GM12872 (cell line): Measurements from ENCODE around the gene SLX4IP.
A peak's percentile ranks its signal among the peaks of the same experiment; 100 is the strongest.

ENCODE experiments used
- TF ChIP-seq, protein P1 (sequence below): IDR thresholded peaks from 3 replicates; pipeline ENCODE4 v1.5.1; 2011; ENCODE audit warnings: low read depth, mild to moderate bottlenecking, low read length, moderate library complexity; ENCODE audit not compliant: insufficient read depth

SLX4IP gene

DNA sequence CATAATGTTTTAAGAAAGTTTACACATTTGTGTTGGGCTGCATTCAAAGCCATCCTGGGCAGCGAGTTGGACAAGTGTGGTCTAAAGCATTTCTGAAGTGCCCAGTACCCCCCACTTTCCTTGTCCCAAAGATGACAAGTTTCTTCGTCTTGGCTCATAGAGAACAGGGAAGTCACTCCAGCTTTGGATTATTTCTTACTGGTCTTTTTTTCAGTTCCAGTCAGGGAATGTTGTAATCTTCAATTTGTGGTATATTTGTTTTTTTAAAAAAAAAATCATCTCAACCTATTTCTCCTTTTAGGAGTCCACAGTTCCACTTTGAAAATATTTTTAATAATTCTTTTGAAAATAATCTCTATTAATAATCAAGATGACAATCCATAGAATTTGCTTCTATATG is 34.0 kb downstream of the SLX4IP start:
- TF ChIP-seq, protein P1, sequence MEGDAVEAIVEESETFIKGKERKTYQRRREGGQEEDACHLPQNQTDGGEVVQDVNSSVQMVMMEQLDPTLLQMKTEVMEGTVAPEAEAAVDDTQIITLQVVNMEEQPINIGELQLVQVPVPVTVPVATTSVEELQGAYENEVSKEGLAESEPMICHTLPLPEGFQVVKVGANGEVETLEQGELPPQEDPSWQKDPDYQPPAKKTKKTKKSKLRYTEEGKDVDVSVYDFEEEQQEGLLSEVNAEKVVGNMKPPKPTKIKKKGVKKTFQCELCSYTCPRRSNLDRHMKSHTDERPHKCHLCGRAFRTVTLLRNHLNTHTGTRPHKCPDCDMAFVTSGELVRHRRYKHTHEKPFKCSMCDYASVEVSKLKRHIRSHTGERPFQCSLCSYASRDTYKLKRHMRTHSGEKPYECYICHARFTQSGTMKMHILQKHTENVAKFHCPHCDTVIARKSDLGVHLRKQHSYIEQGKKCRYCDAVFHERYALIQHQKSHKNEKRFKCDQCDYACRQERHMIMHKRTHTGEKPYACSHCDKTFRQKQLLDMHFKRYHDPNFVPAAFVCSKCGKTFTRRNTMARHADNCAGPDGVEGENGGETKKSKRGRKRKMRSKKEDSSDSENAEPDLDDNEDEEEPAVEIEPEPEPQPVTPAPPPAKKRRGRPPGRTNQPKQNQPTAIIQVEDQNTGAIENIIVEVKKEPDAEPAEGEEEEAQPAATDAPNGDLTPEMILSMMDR = no peak

DNA sequence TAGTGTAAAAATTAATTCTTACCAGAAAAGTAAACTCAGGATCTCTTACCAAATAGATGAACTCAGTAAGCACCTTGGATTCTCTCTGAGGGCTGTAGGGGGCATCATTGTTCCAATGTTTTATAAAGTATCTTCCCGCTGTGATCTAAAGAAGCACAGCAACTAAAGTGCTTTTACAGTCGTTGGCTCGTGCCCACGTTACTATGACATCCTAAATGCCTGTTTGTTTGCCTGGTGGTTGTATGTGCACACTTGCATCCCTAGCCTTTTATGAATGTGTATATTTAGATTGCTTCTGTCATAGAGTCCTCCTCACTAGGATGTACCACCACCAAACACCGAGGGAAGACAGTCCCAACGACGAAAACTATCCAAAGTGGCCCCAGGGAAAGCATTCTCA is 34.5 kb downstream of the SLX4IP start:
- TF ChIP-seq, protein P1 = peak; percentile 44; the same call in 2 of the 3 replicates

GRCh38 chr20:10470276-10470675 is 35.2 kb downstream of the SLX4IP start:
- TF ChIP-seq, protein P1 = no peak

- TF ChIP-seq, protein P1 = no peak
Observed at GRCh38 chr20:10472871-10473270, 37.8 kb downstream of the SLX4IP start.

DNA sequence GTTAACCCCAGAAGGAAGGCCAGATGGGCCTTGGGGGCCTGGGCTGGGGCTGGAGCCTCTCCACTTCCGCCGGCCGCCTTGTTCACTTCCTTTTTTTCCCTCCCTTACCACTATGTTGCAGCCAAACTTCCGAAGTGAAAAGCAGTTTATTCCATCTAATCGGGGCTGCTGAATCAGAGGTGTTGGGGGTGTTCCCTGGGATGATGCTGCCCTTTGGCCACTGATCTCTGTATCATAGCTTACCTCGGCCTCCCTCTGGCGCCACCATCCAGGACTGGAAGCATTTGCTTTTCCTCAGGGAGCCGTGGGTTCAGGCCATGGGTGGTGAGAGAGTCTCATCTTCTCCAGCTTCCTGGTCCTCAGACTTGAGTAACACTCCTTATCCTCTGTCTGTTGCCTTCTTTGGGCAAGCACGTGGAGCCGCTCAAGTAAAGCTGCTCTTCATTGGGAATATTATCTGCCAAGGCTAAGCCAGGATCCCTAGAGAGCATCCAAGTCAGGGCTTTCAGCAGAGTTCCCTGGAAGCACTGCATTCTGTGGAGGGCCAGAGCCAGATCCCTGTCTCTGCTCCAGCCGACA is 39.6 kb downstream of the SLX4IP start:
- TF ChIP-seq, protein P1 = no peak

GRCh38 chr20:10475225-10475624 is 40.1 kb downstream of the SLX4IP start:
- TF ChIP-seq, protein P1 = no peak

- TF ChIP-seq, protein P1 = peak; percentile 41; the same call in 2 of the 3 replicates
Observed at GRCh38 chr20:10476319-10476724, 41.2 kb downstream of the SLX4IP start.
